ENCODE results near the gene R3HDM2.

GRCh38 chr12:57210461-57210860, 220.4 kb downstream of the R3HDM2 start:
- TF ChIP-seq CTCF (IDR thresholded peaks at IDR 0.05; ENCODE audit: low read depth, low read length), result no peak
- no peak for TF ChIP-seq POLR2A (IDR thresholded peaks at IDR 0.05; ENCODE audit: extremely low read depth, insufficient read length)
